HepG2 (cell line): ENCODE data around the gene MT1M. TPM values are rescaled to one million over a fixed set of nuclear protein-coding genes. Genes with fewer than 3 reads are reported as not detected.

Source experiments
- ATF7 ChIP-seq, 2 experiments: fragments of 450-650 bp in 1 of 2; sonication (generic) in 1 of 2; formaldehyde crosslinking in 1 of 2; IDR thresholded peaks; 2 replicates each; pipeline versions ENCODE4 v1.4.0 to v1.6.1; 2016 to 2020; ENCODE audit warnings: antibody characterized with exemption in 1 of 2, mild to moderate bottlenecking in 1 of 2, missing genetic modification reagents in 1 of 2
- BCL6 ChIP-seq: IDR thresholded peaks from 2 replicates; pipeline ENCODE4 v1.6.1; 2016; ENCODE audit warnings: missing genetic modification reagents, missing compliant biosample characterization
- BHLHE40 ChIP-seq: IDR thresholded peaks from 2 replicates; pipeline ENCODE4 v1.6.1; 2011; ENCODE audit warnings: low read length, improper control_type of control experiment
- HNRNPK ChIP-seq: fragments of 200-400 bp; formaldehyde crosslinking; IDR thresholded peaks from 2 replicates; pipeline ENCODE4 v1.6.1; 2018; ENCODE audit warnings: low read length, low read depth, moderate library complexity, mild to moderate bottlenecking; ENCODE audit not compliant: poor library complexity, severe bottlenecking
- JDP2 ChIP-seq: sonication (generic); formaldehyde crosslinking; IDR thresholded peaks from 2 replicates; pipeline ENCODE4 v1.8.1; 2022; ENCODE audit warnings: missing genetic modification reagents, borderline replicate concordance
- KAT7 ChIP-seq: IDR thresholded peaks from 2 replicates; pipeline ENCODE4 v1.6.1; 2018; ENCODE audit warnings: borderline replicate concordance, missing compliant biosample characterization
- KDM4B ChIP-seq: sonication (generic); formaldehyde crosslinking; IDR thresholded peaks from 2 replicates; pipeline ENCODE4 v1.4.0; 2020; ENCODE audit warnings: missing genetic modification reagents
- MEIS2 ChIP-seq: sonication (generic); formaldehyde crosslinking; IDR thresholded peaks from 2 replicates; pipeline ENCODE4 v1.9.0; 2021; ENCODE audit warnings: mild to moderate bottlenecking, missing genetic modification reagents
- PHB2 ChIP-seq: fragments of 450-650 bp; IDR thresholded peaks from 2 replicates; pipeline ENCODE4 v1.6.1; 2018; ENCODE audit not compliant: partially characterized antibody
- SALL2 ChIP-seq: sonication (generic); formaldehyde crosslinking; IDR thresholded peaks from 2 replicates; pipeline ENCODE4 v1.8.1; 2023; ENCODE audit warnings: mild to moderate bottlenecking, missing genetic modification reagents, inconsistent platforms
- XBP1 ChIP-seq: sonication (generic); formaldehyde crosslinking; IDR thresholded peaks from 2 replicates; pipeline ENCODE4 v1.5.0; 2020; ENCODE audit warnings: missing genetic modification reagents
- ZFP91 ChIP-seq: sonication (generic); formaldehyde crosslinking; IDR thresholded peaks from 2 replicates; pipeline ENCODE4 v1.9.0; 2022; ENCODE audit warnings: missing genetic modification reagents, mild to moderate bottlenecking, borderline replicate concordance
- ZNF160 ChIP-seq: sonication (generic); formaldehyde crosslinking; IDR thresholded peaks from 2 replicates; pipeline ENCODE4 v1.8.0; 2022; ENCODE audit warnings: mild to moderate bottlenecking, inconsistent platforms, missing genetic modification reagents
- ZNF687 ChIP-seq: sonication (generic); formaldehyde crosslinking; IDR thresholded peaks from 2 replicates; pipeline ENCODE4 v1.5.1; 2020; ENCODE audit warnings: mild to moderate bottlenecking, missing genetic modification reagents, moderate library complexity
- ZNF780A ChIP-seq: sonication (generic); formaldehyde crosslinking; IDR thresholded peaks from 2 replicates; pipeline ENCODE4 v1.8.0; 2022; ENCODE audit warnings: mild to moderate bottlenecking, missing genetic modification reagents, moderate library complexity
- polyA plus RNA-seq, 8 experiments: library from polyadenylated mRNA; depleted of rRNA in 3 of 8; stranded (reverse) in 7 of 8; unstranded in 1 of 8; fragments of >200 nt; fragmentation: Illumina TruSeq in 4 of 8; extraction: Trizol in 4 of 8; gene quantifications; 2 replicates each; pipeline versions ENCODE4 v1.2.1 to v1.2.3, GENCODE V29; 2011 to 2016; ENCODE audit warnings: low read depth in 4 of 8, missing spikeins in 1 of 8, mixed read lengths in 1 of 8; ENCODE audit not compliant: insufficient read depth in 1 of 8
- total RNA-seq, 5 experiments: library from RNA; depleted of rRNA; stranded (reverse); fragments of >200 nt; fragmentation: Illumina TruSeq; extraction: Trizol; gene quantifications; 2 replicates each; pipeline ENCODE4 v1.2.3, GENCODE V29; 2016; ENCODE audit warnings: low read depth in 1 of 5
- TF ChIP-seq, protein P1 (sequence below): sonication (generic); formaldehyde crosslinking; IDR thresholded peaks from 2 replicates; pipeline ENCODE4 v1.4.0; 2020; ENCODE audit warnings: mild to moderate bottlenecking, missing genetic modification reagents
- TF ChIP-seq, protein P2 (sequence below): sonication (generic); formaldehyde crosslinking; IDR thresholded peaks from 2 replicates; pipeline ENCODE4 v1.4.0; 2020; ENCODE audit warnings: mild to moderate bottlenecking, missing genetic modification reagents
- TF ChIP-seq, protein P3 (sequence below): IDR thresholded peaks from 2 replicates; pipeline ENCODE4 v1.6.1; 2012; ENCODE audit warnings: low read depth, low read length, improper control_type of control experiment

MT1M gene
- total and polyA plus RNA-seq, 2 of the 13 experiments (the other 11 are each of a cell fraction or from before 2014, with no cell fraction given) = 4.6 TPM; not detected in 1

- TF ChIP-seq ZNF687 (peak; percentile 18; the same call in 1 of the 2 replicates), KAT7 (no peak), ATF7 (IDR thresholded peaks at IDR 0.05) (no peak), ATF7 (CRISPR knock-in tag; IDR thresholded peaks at IDR 0.05) (no peak), BCL6 (0 out of 2 replicates have a peak, but pooled peaks have one; percentile 7), XBP1 (CRISPR knock-in tag) (no peak), SALL2 (CRISPR knock-in tag) (no peak), PHB2 (no peak), ZFP91 (CRISPR knock-in tag) (no peak), MEIS2 (peak; percentile 83; the same call in 1 of the 2 replicates), ZNF160 (CRISPR knock-in tag) (no peak), ZNF780A (CRISPR knock-in tag) (no peak), HNRNPK (no peak), KDM4B (no peak), BHLHE40 (no peak), JDP2 (CRISPR knock-in tag) (no peak)
- TF ChIP-seq, protein P1, sequence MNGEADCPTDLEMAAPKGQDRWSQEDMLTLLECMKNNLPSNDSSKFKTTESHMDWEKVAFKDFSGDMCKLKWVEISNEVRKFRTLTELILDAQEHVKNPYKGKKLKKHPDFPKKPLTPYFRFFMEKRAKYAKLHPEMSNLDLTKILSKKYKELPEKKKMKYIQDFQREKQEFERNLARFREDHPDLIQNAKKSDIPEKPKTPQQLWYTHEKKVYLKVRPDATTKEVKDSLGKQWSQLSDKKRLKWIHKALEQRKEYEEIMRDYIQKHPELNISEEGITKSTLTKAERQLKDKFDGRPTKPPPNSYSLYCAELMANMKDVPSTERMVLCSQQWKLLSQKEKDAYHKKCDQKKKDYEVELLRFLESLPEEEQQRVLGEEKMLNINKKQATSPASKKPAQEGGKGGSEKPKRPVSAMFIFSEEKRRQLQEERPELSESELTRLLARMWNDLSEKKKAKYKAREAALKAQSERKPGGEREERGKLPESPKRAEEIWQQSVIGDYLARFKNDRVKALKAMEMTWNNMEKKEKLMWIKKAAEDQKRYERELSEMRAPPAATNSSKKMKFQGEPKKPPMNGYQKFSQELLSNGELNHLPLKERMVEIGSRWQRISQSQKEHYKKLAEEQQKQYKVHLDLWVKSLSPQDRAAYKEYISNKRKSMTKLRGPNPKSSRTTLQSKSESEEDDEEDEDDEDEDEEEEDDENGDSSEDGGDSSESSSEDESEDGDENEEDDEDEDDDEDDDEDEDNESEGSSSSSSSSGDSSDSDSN (CRISPR knock-in tag) = peak; percentile 17; the same call in 1 of the 2 replicates
- TF ChIP-seq, protein P2, sequence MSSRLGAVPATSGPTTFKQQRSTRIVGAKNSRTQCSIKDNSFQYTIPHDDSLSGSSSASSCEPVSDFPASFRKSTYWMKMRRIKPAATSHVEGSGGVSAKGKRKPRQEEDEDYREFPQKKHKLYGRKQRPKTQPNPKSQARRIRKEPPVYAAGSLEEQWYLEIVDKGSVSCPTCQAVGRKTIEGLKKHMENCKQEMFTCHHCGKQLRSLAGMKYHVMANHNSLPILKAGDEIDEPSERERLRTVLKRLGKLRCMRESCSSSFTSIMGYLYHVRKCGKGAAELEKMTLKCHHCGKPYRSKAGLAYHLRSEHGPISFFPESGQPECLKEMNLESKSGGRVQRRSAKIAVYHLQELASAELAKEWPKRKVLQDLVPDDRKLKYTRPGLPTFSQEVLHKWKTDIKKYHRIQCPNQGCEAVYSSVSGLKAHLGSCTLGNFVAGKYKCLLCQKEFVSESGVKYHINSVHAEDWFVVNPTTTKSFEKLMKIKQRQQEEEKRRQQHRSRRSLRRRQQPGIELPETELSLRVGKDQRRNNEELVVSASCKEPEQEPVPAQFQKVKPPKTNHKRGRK (CRISPR knock-in tag) = no peak
- TF ChIP-seq, protein P3, sequence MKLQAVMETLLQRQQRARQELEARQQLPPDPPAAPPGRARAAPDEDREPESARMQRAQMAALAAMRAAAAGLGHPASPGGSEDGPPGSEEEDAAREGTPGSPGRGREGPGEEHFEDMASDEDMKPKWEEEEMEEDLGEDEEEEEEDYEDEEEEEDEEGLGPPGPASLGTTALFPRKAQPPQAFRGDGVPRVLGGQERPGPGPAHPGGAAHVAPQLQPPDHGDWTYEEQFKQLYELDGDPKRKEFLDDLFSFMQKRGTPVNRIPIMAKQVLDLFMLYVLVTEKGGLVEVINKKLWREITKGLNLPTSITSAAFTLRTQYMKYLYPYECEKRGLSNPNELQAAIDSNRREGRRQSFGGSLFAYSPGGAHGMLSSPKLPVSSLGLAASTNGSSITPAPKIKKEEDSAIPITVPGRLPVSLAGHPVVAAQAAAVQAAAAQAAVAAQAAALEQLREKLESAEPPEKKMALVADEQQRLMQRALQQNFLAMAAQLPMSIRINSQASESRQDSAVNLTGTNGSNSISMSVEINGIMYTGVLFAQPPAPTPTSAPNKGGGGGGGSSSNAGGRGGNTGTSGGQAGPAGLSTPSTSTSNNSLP = no peak
Observed at GRCh38 chr16:56603589-56603988, 28.9 kb upstream of the MT1M start (continued).
